Gastroesophageal sphincter (tissue), 4 donors: ENCODE data around the gene FAM216B. TPM values are rescaled to one million over a fixed set of nuclear protein-coding genes. Genes with fewer than 3 reads are reported as not detected.

Source experiments
- ATAC-seq: fragments of 150-250 bp; one replicate; pipeline ENCODE4 v1.9.1; 2016; ENCODE audit warnings: mild to moderate bottlenecking, moderate library complexity
- H3K27ac ChIP-seq, 4 donors: fragments of 200-600 bp; sonication (generic) in 3 of 4; 1 replicate in 3 of 4; 2 replicates in 1 of 4; pipeline ENCODE4 v1.5.1; 2016 to 2019
- H3K27me3 ChIP-seq: fragments of 200-600 bp; sonication (generic); one replicate; pipeline ENCODE4 v1.5.1; 2019
- H3K36me3 ChIP-seq, 2 donors: fragments of 200-600 bp; sonication (generic); one replicate each; pipeline ENCODE4 v1.5.1; 2019; ENCODE audit warnings: control low read depth in 1 of 2
- H3K4me1 ChIP-seq, 3 donors: fragments of 200-600 bp; sonication (generic); 1 replicate in 2 of 3; 2 replicates in 1 of 3; pipeline ENCODE4 v1.5.1; 2016 to 2019; ENCODE audit warnings: control low read depth in 2 of 3
- H3K4me3 ChIP-seq, 2 donors: fragments of 200-600 bp; sonication (generic); one replicate each; pipeline ENCODE4 v1.5.1; 2019; ENCODE audit warnings: mild to moderate bottlenecking in 1 of 2, moderate library complexity in 1 of 2
- H3K9me3 ChIP-seq, 3 donors: fragments of 200-600 bp; sonication (generic); one replicate each; pipeline ENCODE4 v1.5.1; 2017 to 2019; ENCODE audit warnings: control low read depth in 2 of 3
- CTCF ChIP-seq, 4 experiments: fragments of 200-600 bp in 2 of 4; fragments of 450-650 bp in 2 of 4; sonication (generic) in 1 of 4; IDR thresholded peaks; one replicate each; pipeline ENCODE4 v1.5.1; 2017 to 2019; ENCODE audit warnings: antibody characterized with exemption in 4 of 4, mild to moderate bottlenecking in 2 of 4, moderate library complexity in 2 of 4
- EP300 ChIP-seq: sonication (generic); formaldehyde crosslinking; IDR thresholded peaks from one replicate; pipeline ENCODE4 v1.6.1; 2017; ENCODE audit warnings: antibody characterized with exemption, mild to moderate bottlenecking
- POLR2A ChIP-seq, 2 donors: fragments of 450-650 bp; IDR thresholded peaks; one replicate each; pipeline ENCODE4 v1.6.1; 2017; ENCODE audit warnings: antibody characterized with exemption in 2 of 2, mild to moderate bottlenecking in 2 of 2, moderate library complexity in 1 of 2
- POLR2AphosphoS5 ChIP-seq: sonication (generic); formaldehyde crosslinking; IDR thresholded peaks from one replicate; pipeline ENCODE4 v1.6.1; 2017; ENCODE audit warnings: antibody characterized with exemption
- WGBS, 2 donors: methylation state at CpG; one replicate each; pipeline ENCODE4 v1.1.5; 2018; ENCODE audit warnings: low coverage in 1 of 2; 5-methylcytosine and 5-hydroxymethylcytosine counted together
- total RNA-seq, 4 donors: library from RNA; depleted of rRNA; stranded (reverse); fragments of >200 nt; gene quantifications; one replicate each; pipeline ENCODE4 v1.1.0, GENCODE V29; 2016

Gene FAM216B
- total RNA-seq, 4 donors from 2014 or later: not detected

DNA sequence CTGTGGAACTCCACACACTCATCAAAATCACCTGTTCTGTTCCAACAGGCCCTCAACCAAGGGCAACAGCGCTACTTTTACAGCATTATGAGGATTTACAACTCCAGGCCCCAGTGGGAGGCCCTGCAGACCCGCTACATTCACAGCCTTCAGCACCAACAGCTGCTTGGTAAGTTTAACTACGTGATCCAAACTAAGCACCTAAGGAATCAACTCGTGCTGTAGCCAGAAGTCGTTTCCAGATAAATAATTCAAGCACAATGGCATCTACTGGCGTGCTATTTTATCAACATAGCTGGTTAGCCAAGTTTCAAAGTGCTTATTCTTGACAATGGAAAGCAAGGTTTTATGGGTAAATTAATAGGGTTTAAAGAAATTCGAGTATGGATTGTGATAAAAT lies 5.3 kb downstream of the FAM216B start:
- H3K36me3 ChIP-seq: no peaks in the 10 kb centered on the region
- H3K27ac ChIP-seq: no peak overlapping the region
- 46 to 64% methylated on average over 6 to 7 of the region's 7 CpGs for WGBS, 2 donors
- H3K9me3 ChIP-seq: no peaks in the 10 kb centered on the region
- ATAC-seq: no peak
- peaks cover 0 to 10% (median 0%) of the 10 kb centered on the region in 3 donors for H3K4me1 ChIP-seq
- TF ChIP-seq POLR2A (IDR thresholded peaks at IDR 0.05) (no peak), POLR2AphosphoS5 (no peak), CTCF (IDR thresholded peaks at IDR 0.05) (no peak), EP300 (no peak)
- H3K4me3 ChIP-seq: no peak overlapping the region
- H3K27me3 ChIP-seq: no peaks in the 10 kb centered on the region

- H3K27me3 ChIP-seq: no peaks in the 10 kb centered on the region
- H3K27ac ChIP-seq: no peak overlapping the region
- no peak overlapping the region for H3K4me3 ChIP-seq
- peaks cover 0 to 3% (median 0%) of the 10 kb centered on the region in 3 donors for H3K9me3 ChIP-seq
- no peak for ATAC-seq
- WGBS, 2 donors: 86 to 90% methylated on average over 3 to 4 of the region's 4 CpGs
- no peaks in the 10 kb centered on the region for H3K36me3 ChIP-seq
- H3K4me1 ChIP-seq: peaks cover 0 to 10% (median 0%) of the 10 kb centered on the region in 3 donors
- TF ChIP-seq POLR2AphosphoS5 (no peak), POLR2A (IDR thresholded peaks at IDR 0.05) (no peak), EP300 (no peak), CTCF (IDR thresholded peaks at IDR 0.05) (no peak)
These were observed 7.2 kb downstream of the FAM216B start for GRCh38 chr13:42788601-42789000.

DNA sequence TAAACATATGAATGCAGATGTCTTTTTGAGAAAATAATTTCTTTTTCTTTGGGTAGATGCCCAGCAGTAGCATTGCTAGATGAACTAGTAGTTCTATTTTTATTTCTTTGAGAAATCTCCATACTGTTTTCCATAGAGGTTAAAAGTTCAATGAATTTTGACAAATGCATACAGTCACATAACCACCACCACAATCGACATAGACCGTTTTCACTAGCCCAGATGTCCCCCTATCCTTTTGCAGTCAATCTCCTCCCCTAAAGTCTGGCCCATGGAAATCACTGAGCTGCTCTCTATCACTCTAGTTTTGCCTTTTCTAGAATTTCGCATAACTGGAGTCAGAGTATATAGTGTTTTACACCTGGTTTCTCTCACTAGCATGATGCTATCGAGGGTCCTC lies 10.8 kb downstream of the FAM216B start:
- H3K36me3 ChIP-seq: no peaks in the 10 kb centered on the region
- H3K9me3 ChIP-seq: peaks cover 0 to 4% (median 0%) of the 10 kb centered on the region in 3 donors
- ATAC-seq: no peak
- H3K27me3 ChIP-seq: no peaks in the 10 kb centered on the region
- 52 to 66% methylated on average over 4 of the region's 4 CpGs for WGBS, 2 donors
- no peak for TF ChIP-seq EP300
- no peak for TF ChIP-seq CTCF (IDR thresholded peaks at IDR 0.05)
- TF ChIP-seq POLR2AphosphoS5: no peak
- no peak for TF ChIP-seq POLR2A (IDR thresholded peaks at IDR 0.05)
- H3K4me1 ChIP-seq: peaks cover 0 to 1% (median 0%) of the 10 kb centered on the region in 3 donors
- no peak overlapping the region for H3K27ac ChIP-seq
- no peak overlapping the region for H3K4me3 ChIP-seq

GRCh38 chr13:42794577-42795275 lies 13.3 kb downstream of the FAM216B start:
- Histone ChIP-seq H3K9me3 (peaks cover 0 to 4% (median 0%) of the 10 kb centered on the region in 3 donors), H3K4me3 (no peak overlapping the region), H3K36me3 (no peaks in the 10 kb centered on the region), H3K4me1 (no peaks in the 10 kb centered on the region), H3K27ac (no peak overlapping the region), H3K27me3 (no peaks in the 10 kb centered on the region)
- 91 to 94% methylated on average over 5 of the region's 5 CpGs for WGBS, 2 donors
- no peak for TF ChIP-seq EP300
- TF ChIP-seq CTCF (IDR thresholded peaks at IDR 0.05): no peak
- no peak for TF ChIP-seq POLR2A (IDR thresholded peaks at IDR 0.05)
- TF ChIP-seq POLR2AphosphoS5: no peak
- no peak for ATAC-seq

DNA sequence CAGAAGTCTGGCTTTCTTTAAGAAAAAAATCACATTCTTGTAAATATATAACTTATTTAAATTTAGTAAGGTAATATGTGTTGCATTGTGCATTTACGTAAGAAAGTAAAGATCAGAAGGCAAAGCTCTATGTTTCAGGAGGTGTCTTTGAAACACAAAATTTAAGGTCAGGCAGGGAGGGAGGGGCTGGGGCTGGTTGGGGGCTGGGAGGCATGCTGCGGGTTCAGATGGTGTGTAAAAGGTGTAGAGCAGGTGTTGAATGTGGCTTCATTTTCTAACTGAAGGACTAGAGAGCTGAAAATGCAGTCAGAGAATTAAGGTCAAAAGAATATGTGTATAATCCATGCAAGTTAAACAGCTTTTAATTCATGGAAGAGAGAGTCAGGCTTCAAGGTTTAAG lies 14.3 kb downstream of the FAM216B start:
- no peak overlapping the region for H3K27ac ChIP-seq
- no peaks in the 10 kb centered on the region for H3K36me3 ChIP-seq
- no peak overlapping the region for H3K4me3 ChIP-seq
- peaks cover 0 to 4% (median 0%) of the 10 kb centered on the region in 3 donors for H3K9me3 ChIP-seq
- ATAC-seq: no peak
- no peak for TF ChIP-seq POLR2AphosphoS5
- no peak for TF ChIP-seq EP300
- no peak for TF ChIP-seq POLR2A (IDR thresholded peaks at IDR 0.05)
- TF ChIP-seq CTCF (IDR thresholded peaks at IDR 0.05): no peak
- WGBS, 2 donors: 69 to 95% methylated on average over 2 of the region's 2 CpGs
- H3K4me1 ChIP-seq: no peaks in the 10 kb centered on the region
- H3K27me3 ChIP-seq: no peaks in the 10 kb centered on the region
